Neural progenitor cell (in vitro differentiated cells): ENCODE measurements around the gene GDF10. TPM values are rescaled to one million over a fixed set of nuclear protein-coding genes. Genes with fewer than 3 reads are reported as not detected.

Experiments used
- DNase-seq: peaks from one replicate; pipeline ENCODE4 v3.0.0-alpha.2; 2016; ENCODE audit warnings: low spot score
- H2AFZ ChIP-seq: fragments of 200-600 bp; sonication (generic); replicated peaks from 2 replicates; pipeline ENCODE4 v1.6.1; 2016; ENCODE audit warnings: antibody characterized with exemption
- H3F3A ChIP-seq: fragments of 200-600 bp; sonication (generic); 2 replicates; pipeline ENCODE4 v1.6.1; 2016; ENCODE audit warnings: antibody characterized with exemption, low read depth
- H3K27ac ChIP-seq: fragments of 200-600 bp; sonication (generic); 2 replicates; pipeline ENCODE4 v1.5.1; 2016; ENCODE audit warnings: mild to moderate bottlenecking
- H3K27me3 ChIP-seq: fragments of 200-600 bp; sonication (generic); 2 replicates; pipeline ENCODE4 v1.6.1; 2016; ENCODE audit warnings: mild to moderate bottlenecking, moderate library complexity
- H3K36me3 ChIP-seq: fragments of 200-600 bp; sonication (generic); 2 replicates; pipeline ENCODE4 v1.5.1; 2016
- H3K4me1 ChIP-seq: fragments of 200-600 bp; sonication (generic); 2 replicates; pipeline ENCODE4 v1.6.1; 2016; ENCODE audit warnings: mixed run types
- H3K4me2 ChIP-seq: fragments of 200-600 bp; sonication (generic); 2 replicates; pipeline ENCODE4 v1.6.1; 2016
- H3K4me3 ChIP-seq: fragments of 200-600 bp; sonication (generic); 2 replicates; pipeline ENCODE4 v1.5.1; 2016
- H3K79me2 ChIP-seq: fragments of 200-600 bp; sonication (generic); 2 replicates; pipeline ENCODE4 v1.6.1; 2016; ENCODE audit warnings: low read depth
- H3K9ac ChIP-seq: fragments of 200-600 bp; sonication (generic); 2 replicates; pipeline ENCODE4 v1.6.1; 2016
- H3K9me3 ChIP-seq: fragments of 200-600 bp; sonication (generic); 2 replicates; pipeline ENCODE4 v1.5.1; 2016; ENCODE audit warnings: low read depth
- H4K20me1 ChIP-seq: fragments of 200-600 bp; sonication (generic); 2 replicates; pipeline ENCODE4 v1.6.1; 2016; ENCODE audit warnings: low read depth
- H3K27ac Mint-ChIP-seq: 3 replicates; pipeline ENCODE4 v1.8.0; 2021; ENCODE audit warnings: mixed read lengths
- H3K27me3 Mint-ChIP-seq: 2 replicates; pipeline ENCODE4 v1.8.0; 2022; ENCODE audit warnings: low read depth, mild to moderate bottlenecking, inconsistent platforms, moderate library complexity, mixed read lengths; ENCODE audit not compliant: insufficient read depth
- H3K36me3 Mint-ChIP-seq: 3 replicates; pipeline ENCODE4 v1.8.0; 2021; ENCODE audit warnings: mixed read lengths
- H3K4me1 Mint-ChIP-seq: 3 replicates; pipeline ENCODE4 v1.8.0; 2021; ENCODE audit warnings: mixed read lengths
- H3K4me3 Mint-ChIP-seq: 3 replicates; pipeline ENCODE4 v1.8.0; 2021; ENCODE audit warnings: mild to moderate bottlenecking, moderate library complexity, mixed read lengths
- H3K9me3 Mint-ChIP-seq: 3 replicates; pipeline ENCODE4 v1.8.0; 2020; ENCODE audit warnings: mixed read lengths
- CTCF ChIP-seq: fragments of 200-600 bp; sonication (generic); IDR thresholded peaks from 2 replicates; pipeline ENCODE4 v1.5.1; 2017; ENCODE audit warnings: antibody characterized with exemption, mild to moderate bottlenecking
- EZH2 ChIP-seq: fragments of 200-600 bp; sonication (generic); IDR thresholded peaks from 2 replicates; pipeline ENCODE4 v1.6.1; 2017; ENCODE audit warnings: antibody characterized with exemption, mild to moderate bottlenecking, moderate library complexity
- EZH2phosphoT487 ChIP-seq: fragments of 200-600 bp; sonication (generic); IDR thresholded peaks from 2 replicates; pipeline ENCODE4 v1.6.1; 2017; ENCODE audit warnings: antibody characterized with exemption
- total RNA-seq: library from RNA; depleted of rRNA; stranded (reverse); fragments of >200 nt; gene quantifications from 2 replicates; pipeline ENCODE4 v1.2.3, GENCODE V29; 2015; ENCODE audit warnings: low replicate concordance

The GDF10 gene
- total RNA-seq, 1 donor from 2014 or later = 0.28 TPM

GRCh38 chr10:47325303-47326291 lies 25.6 kb downstream of the GDF10 start:
- Mint-ChIP-seq H3K4me3 (no peak overlapping the region), H3K36me3 (no peaks in the 10 kb centered on the region), H3K27me3 (peaks cover 6% of the 10 kb centered on the region), H3K27ac (no peak overlapping the region), H3K9me3 (peaks cover 3% of the 10 kb centered on the region), H3K4me1 (peaks cover 10% of the 10 kb centered on the region)
- Histone ChIP-seq H3K36me3 (no peaks in the 10 kb centered on the region), H3K27me3 (no peaks in the 10 kb centered on the region), H3K4me2 (no peak overlapping the region), H3K9ac (no peak overlapping the region), H3K27ac (no peak overlapping the region), H3F3A (no peaks in the 10 kb centered on the region), H3K4me3 (no peak overlapping the region), H2AFZ (no peak overlapping the region), H3K79me2 (no peaks in the 10 kb centered on the region), H4K20me1 (no peaks in the 10 kb centered on the region), H3K4me1 (no peaks in the 10 kb centered on the region), H3K9me3 (no peaks in the 10 kb centered on the region)
- DNase-seq = no peak
- TF ChIP-seq CTCF (no peak), EZH2 (no peak), EZH2phosphoT487 (no peak)

GRCh38 chr10:47326306-47326926 lies 26.4 kb downstream of the GDF10 start:
- Histone ChIP-seq H3K27ac (no peak overlapping the region), H3K4me1 (no peaks in the 10 kb centered on the region), H3K9me3 (no peaks in the 10 kb centered on the region), H3K4me3 (no peak overlapping the region), H3F3A (no peaks in the 10 kb centered on the region), H3K79me2 (no peaks in the 10 kb centered on the region), H3K4me2 (no peak overlapping the region), H3K9ac (no peak overlapping the region), H3K36me3 (no peaks in the 10 kb centered on the region), H3K27me3 (no peaks in the 10 kb centered on the region), H2AFZ (no peak overlapping the region), H4K20me1 (no peaks in the 10 kb centered on the region)
- no peak for DNase-seq
- Mint-ChIP-seq H3K4me1 (peaks cover 6% of the 10 kb centered on the region), H3K4me3 (no peak overlapping the region), H3K36me3 (no peaks in the 10 kb centered on the region), H3K9me3 (peaks cover 3% of the 10 kb centered on the region), H3K27ac (no peak overlapping the region), H3K27me3 (peaks cover 9% of the 10 kb centered on the region)
- TF ChIP-seq CTCF (no peak), EZH2phosphoT487 (no peak), EZH2 (no peak)

- H3K36me3 Mint-ChIP-seq = no peaks in the 10 kb centered on the region
- Histone ChIP-seq H3K9me3 (no peaks in the 10 kb centered on the region), H4K20me1 (no peaks in the 10 kb centered on the region), H3K9ac (no peak overlapping the region), H3K27ac (no peak overlapping the region), H3K4me2 (no peak overlapping the region), H3K4me3 (no peak overlapping the region), H3K79me2 (no peaks in the 10 kb centered on the region), H2AFZ (no peak overlapping the region), H3K4me1 (no peaks in the 10 kb centered on the region), H3K36me3 (no peaks in the 10 kb centered on the region), H3F3A (no peaks in the 10 kb centered on the region), H3K27me3 (no peaks in the 10 kb centered on the region)
- H3K4me1 Mint-ChIP-seq = peaks cover 9% of the 10 kb centered on the region
- peaks cover 3% of the 10 kb centered on the region for H3K9me3 Mint-ChIP-seq
- no peak overlapping the region for H3K27ac Mint-ChIP-seq
- no peak overlapping the region for H3K4me3 Mint-ChIP-seq
- H3K27me3 Mint-ChIP-seq = peaks cover 9% of the 10 kb centered on the region
- no peak for DNase-seq
- no peak for TF ChIP-seq EZH2
These were observed 26.9 kb downstream of the GDF10 start for GRCh38 chr10:47326927-47327330.
